OCI-LY3 (cell line): ENCODE measurements around the gene SLC16A5.

Source experiments
- H2AFZ ChIP-seq: fragments of 200-600, 300-600 bp; shearing (Covaris generic); 2 replicates; pipeline ENCODE4 v1.6.0; 2014; ENCODE audit warnings: antibody characterized with exemption, low read depth, low read length
- H3K27ac ChIP-seq: fragments of 200-600, 300-600 bp; sonication (generic); 2 replicates; pipeline ENCODE4 v1.5.1; 2014; ENCODE audit warnings: mild to moderate bottlenecking, low read length, moderate library complexity, mixed read lengths
- H3K27me3 ChIP-seq: fragments of 200-600, 300-600 bp; sonication (generic); 2 replicates; pipeline ENCODE4 v1.6.1; 2014; ENCODE audit warnings: low read depth, low read length, mixed read lengths
- H3K36me3 ChIP-seq: fragments of 200-600, 300-600 bp; sonication (generic); replicated peaks from 2 replicates; pipeline ENCODE3; 2014; ENCODE audit warnings: low read depth, low read length, mixed read lengths
- H3K4me1 ChIP-seq: fragments of 300-600, 200-600 bp; sonication (generic); 2 replicates; pipeline ENCODE4 v1.6.1; 2014; ENCODE audit warnings: low read length, mixed read lengths
- H3K4me2 ChIP-seq: fragments of 200-600, 300-600 bp; sonication (generic); 2 replicates; pipeline ENCODE4 v1.6.1; 2014; ENCODE audit warnings: low read length, mixed read lengths
- H3K4me3 ChIP-seq: fragments of 300-600, 200-600 bp; sonication (generic); 2 replicates; pipeline ENCODE4 v1.5.1; 2014; ENCODE audit warnings: antibody characterized with exemption, mild to moderate bottlenecking, low read length, moderate library complexity
- H3K79me2 ChIP-seq: fragments of 300-600, 200-600 bp; shearing (Covaris generic); 2 replicates; pipeline ENCODE4 v1.6.1; 2014; ENCODE audit warnings: mild to moderate bottlenecking, low read length, mixed read lengths
- H3K9ac ChIP-seq: fragments of 300-600, 200-600 bp; shearing (Covaris generic); 2 replicates; pipeline ENCODE4 v1.6.0; 2014; ENCODE audit warnings: mild to moderate bottlenecking, low read length, moderate library complexity
- H3K9me3 ChIP-seq: fragments of 200-600, 300-600 bp; shearing (Covaris generic); 2 replicates; pipeline ENCODE4 v1.6.1; 2014; ENCODE audit warnings: low read length, mixed read lengths; ENCODE audit not compliant: insufficient read depth
- H4K20me1 ChIP-seq: fragments of 200-600, 300-600 bp; sonication (generic); 2 replicates; pipeline ENCODE4 v1.6.1; 2016; ENCODE audit warnings: low read length, mixed read lengths; ENCODE audit not compliant: insufficient read depth
- EZH2phosphoT487 ChIP-seq: fragments of 200-600 bp; shearing (Covaris generic); IDR thresholded peaks from 2 replicates; pipeline ENCODE4 v1.6.1; 2018; ENCODE audit warnings: antibody characterized with exemption, mixed run types, low read depth
- TF ChIP-seq, protein P1 (sequence below): fragments of 200-600, 300-600 bp; sonication (generic); IDR thresholded peaks from 2 replicates; pipeline ENCODE4 v1.5.1; 2014; ENCODE audit warnings: antibody characterized with exemption, low read length, low read depth

The SLC16A5 gene

DNA sequence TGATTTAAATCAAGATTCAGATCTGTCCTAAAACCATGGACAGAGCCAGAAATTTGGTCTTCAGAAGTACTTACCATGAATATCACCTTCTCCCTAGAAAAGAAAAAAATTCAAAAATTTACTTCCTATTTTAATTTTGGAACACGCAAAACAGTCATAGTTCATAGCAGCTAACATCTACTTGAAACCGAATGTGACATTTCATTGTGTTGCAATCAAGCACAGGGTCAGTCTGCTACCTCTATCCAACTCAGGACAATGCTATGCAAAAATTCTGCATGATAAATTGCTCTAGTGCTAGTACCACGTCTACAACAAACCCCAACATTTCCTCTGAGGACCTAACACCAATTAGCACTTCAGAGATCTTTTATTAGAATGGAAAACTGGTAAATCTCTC is 58.8 kb downstream of the SLC16A5 start:
- Histone ChIP-seq H3K36me3 (peaks cover 46% of the 10 kb centered on the region), H3K27ac (peak overlapping the region; percentile 58; the same call in 1 of the 2 replicates), H4K20me1 (peaks cover 17% of the 10 kb centered on the region)

DNA sequence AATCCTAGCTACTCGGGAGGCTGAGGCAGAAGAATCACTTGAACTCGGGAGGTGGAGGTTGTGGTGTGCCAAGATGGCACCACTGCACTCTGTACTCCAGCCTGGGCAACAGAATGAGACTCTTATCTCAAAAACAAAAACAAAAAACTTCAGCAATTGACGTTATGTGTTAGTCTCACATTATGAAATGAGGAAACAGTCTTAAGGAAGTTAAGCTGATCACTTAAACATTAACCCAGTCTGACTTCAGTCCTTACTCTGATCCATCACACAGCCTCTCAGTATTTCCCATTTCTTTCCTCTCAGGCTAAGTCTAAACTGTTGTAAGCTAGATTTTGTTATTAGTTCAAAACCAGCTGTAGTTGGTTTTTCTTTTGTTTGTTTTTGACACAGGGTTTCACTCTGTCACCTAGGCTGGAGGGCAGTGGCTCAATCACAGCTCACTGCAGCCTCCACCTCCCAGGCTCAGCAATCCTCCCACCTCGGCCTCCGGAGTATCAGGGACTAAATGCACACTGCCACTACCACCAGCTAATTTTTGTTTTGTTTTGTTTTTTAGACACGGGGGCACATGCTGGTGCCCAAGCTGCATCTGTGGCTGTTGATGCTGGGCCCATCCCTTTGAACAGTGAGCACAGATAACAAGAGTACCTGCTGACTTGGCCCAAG is 60.3 kb downstream of the SLC16A5 start:
- no peaks in the 10 kb centered on the region for H3K27me3 ChIP-seq
- peak overlapping the region; percentile 0; the same call in 1 of the 2 replicates for H3K4me3 ChIP-seq
- peaks cover 28% of the 10 kb centered on the region for H4K20me1 ChIP-seq
- H2AFZ ChIP-seq = no peak overlapping the region
- no peaks in the 10 kb centered on the region for H3K9me3 ChIP-seq
- peak overlapping the region; percentile 58 for H3K27ac ChIP-seq
- TF ChIP-seq EZH2phosphoT487 = no peak
- TF ChIP-seq, protein P1, sequence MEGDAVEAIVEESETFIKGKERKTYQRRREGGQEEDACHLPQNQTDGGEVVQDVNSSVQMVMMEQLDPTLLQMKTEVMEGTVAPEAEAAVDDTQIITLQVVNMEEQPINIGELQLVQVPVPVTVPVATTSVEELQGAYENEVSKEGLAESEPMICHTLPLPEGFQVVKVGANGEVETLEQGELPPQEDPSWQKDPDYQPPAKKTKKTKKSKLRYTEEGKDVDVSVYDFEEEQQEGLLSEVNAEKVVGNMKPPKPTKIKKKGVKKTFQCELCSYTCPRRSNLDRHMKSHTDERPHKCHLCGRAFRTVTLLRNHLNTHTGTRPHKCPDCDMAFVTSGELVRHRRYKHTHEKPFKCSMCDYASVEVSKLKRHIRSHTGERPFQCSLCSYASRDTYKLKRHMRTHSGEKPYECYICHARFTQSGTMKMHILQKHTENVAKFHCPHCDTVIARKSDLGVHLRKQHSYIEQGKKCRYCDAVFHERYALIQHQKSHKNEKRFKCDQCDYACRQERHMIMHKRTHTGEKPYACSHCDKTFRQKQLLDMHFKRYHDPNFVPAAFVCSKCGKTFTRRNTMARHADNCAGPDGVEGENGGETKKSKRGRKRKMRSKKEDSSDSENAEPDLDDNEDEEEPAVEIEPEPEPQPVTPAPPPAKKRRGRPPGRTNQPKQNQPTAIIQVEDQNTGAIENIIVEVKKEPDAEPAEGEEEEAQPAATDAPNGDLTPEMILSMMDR = no peak
- no peak overlapping the region for H3K9ac ChIP-seq
- H3K36me3 ChIP-seq = peaks cover 41% of the 10 kb centered on the region
- peaks cover 75% of the 10 kb centered on the region for H3K79me2 ChIP-seq
- peak overlapping the region; percentile 32 for H3K4me2 ChIP-seq
- H3K4me1 ChIP-seq = peaks cover 28% of the 10 kb centered on the region

More for the DNA sequence above, 58.8 kb downstream of the SLC16A5 start:
- Histone ChIP-seq H3K4me2 (no peak overlapping the region), H2AFZ (no peak overlapping the region), H3K27me3 (no peaks in the 10 kb centered on the region), H3K4me3 (no peak overlapping the region), H3K9me3 (no peaks in the 10 kb centered on the region), H3K79me2 (peaks cover 69% of the 10 kb centered on the region), H3K9ac (no peak overlapping the region), H3K4me1 (peaks cover 19% of the 10 kb centered on the region)
- no peak for TF ChIP-seq EZH2phosphoT487
- TF ChIP-seq, protein P1 = no peak

DNA sequence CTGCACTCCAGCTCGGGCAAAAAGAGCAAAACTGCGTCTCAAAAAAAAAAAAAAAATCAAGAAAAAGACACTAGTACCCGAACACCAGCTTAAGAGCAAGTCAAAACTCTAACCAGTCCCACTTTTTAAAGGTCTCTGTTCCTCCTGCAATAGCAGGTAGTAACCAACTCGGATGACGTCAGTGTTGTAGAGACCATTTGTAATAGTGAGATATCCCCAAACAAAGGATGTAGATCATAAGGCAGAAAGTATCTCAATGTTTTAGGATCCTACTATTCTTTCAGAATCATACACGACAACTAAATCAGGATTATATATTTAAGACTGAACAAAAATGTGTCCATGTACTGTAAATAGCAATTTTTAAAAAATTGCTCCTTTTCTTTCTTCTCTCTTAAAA is 64.2 kb downstream of the SLC16A5 start:
- H3K79me2 ChIP-seq = peaks cover 74% of the 10 kb centered on the region
- H3K4me1 ChIP-seq = peaks cover 36% of the 10 kb centered on the region
- H3K27ac ChIP-seq = 0 out of 2 replicates have a peak overlapping the region, but pooled peaks have one; percentile 66
- peak overlapping the region; percentile 92 for H3K4me2 ChIP-seq
- no peak overlapping the region for H2AFZ ChIP-seq
- H3K4me3 ChIP-seq = peak overlapping the region; percentile 82
- peaks cover 30% of the 10 kb centered on the region for H4K20me1 ChIP-seq
- peaks cover 22% of the 10 kb centered on the region for H3K36me3 ChIP-seq
- H3K9ac ChIP-seq = peak overlapping the region; percentile 79
- H3K27me3 ChIP-seq = no peaks in the 10 kb centered on the region
- TF ChIP-seq EZH2phosphoT487 = no peak
- TF ChIP-seq, protein P1 = no peak
- H3K9me3 ChIP-seq = no peaks in the 10 kb centered on the region

DNA sequence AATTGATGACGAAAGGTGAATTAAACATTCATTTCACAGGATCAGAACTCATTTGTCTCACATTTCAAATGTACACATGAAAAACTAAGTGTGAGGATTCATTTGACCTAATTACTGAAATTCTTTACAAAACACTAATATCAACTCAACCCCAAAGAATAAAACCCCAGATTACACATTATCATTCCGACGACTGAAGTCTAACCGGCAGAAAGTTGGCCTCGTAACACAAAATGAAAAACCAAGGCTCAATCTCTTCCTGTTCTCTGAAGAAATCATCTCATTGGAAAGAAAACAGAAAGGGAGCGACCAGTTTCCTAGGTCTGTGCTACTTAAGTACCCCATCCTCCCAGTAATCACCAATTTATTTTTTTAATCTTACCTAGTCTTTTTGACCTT is 64.8 kb downstream of the SLC16A5 start:
- Histone ChIP-seq H3K4me1 (peaks cover 34% of the 10 kb centered on the region), H3K36me3 (peaks cover 18% of the 10 kb centered on the region), H3K27ac (peak overlapping the region; percentile 66), H3K9ac (peak overlapping the region; percentile 79), H2AFZ (no peak overlapping the region), H3K9me3 (no peaks in the 10 kb centered on the region), H3K79me2 (peaks cover 68% of the 10 kb centered on the region), H3K4me2 (peak overlapping the region; percentile 92), H3K4me3 (peak overlapping the region; percentile 82), H4K20me1 (peaks cover 30% of the 10 kb centered on the region), H3K27me3 (no peaks in the 10 kb centered on the region)
- TF ChIP-seq, protein P1 = no peak
- TF ChIP-seq EZH2phosphoT487 = no peak
